GM19395 (cell line): ENCODE data around the gene MIOX.
"Not testable (repeated sequence)": the region's sequence is repeated elsewhere in the genome, so short reads cannot be mapped to it uniquely, and the experiment has no call there.

Experiments
- ATAC-seq: cut with Tn5 transposase; IDR thresholded peaks from one replicate; pipeline ENCODE4 v1.9.1; 2021; ENCODE audit warnings: mild to moderate bottlenecking, moderate library complexity; ENCODE audit not compliant: unreplicated experiment

Gene MIOX

DNA sequence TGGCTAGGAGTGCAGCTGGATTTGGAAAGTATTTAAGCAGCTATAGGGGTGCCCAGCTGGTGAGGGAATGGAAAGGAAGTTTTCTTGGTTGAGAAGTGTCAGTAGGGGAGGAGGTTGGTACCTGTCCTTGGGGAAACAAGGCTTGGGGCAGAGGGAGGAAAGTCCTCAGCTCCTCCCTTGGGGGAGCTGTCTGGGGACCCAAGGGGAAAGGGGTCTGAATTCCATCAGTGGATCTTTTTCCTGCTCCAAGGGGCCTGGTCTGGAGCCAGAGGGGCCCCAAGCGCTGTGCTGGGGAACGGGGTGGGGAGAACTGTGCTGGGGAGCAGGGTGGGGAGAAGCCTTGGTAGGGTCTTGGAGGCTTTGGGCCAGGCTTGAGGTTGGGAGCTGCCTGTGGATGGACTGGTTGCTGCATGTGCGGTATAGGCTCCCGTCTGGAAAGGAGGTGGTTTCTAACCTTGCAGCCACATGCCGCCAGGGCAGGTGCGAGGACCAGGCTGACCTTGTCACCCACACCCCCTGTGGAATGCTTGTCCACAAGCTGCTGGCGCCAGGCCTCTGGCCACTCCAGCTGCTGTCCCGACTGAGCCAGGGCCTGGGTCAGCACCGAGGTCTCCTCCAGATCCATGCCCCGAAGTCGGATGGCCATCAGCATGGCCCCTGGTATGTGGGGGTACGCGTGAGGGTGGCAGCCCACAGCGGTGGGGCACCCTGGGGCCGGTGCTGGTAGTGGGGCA lies 42.2 kb downstream of the MIOX start:
- ATAC-seq: no peak

DNA sequence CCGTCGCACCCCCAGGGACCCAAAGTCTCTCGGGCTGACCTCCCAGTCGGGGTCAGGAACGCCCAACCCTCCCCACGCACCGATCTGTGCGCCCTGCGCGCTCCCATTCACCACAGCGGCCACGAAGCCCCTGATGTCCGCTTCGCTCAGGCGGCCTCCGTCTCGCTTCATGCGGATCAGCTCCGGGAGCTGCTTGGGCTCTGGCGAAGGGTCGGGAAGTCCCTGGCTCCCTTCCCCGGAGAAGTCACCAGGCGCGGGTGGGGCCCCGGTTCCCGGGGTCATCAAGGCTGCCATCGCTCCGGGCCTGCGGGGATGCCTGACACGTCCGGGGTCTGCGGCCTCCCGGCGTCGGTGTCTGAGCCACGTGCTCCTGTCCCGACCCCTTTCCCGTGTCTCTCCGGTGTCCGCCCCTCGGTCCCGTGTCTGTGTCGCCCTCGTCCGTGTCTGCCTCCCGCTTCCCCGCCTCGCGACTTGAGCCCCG lies 42.8 kb downstream of the MIOX start:
- no peak for ATAC-seq

DNA sequence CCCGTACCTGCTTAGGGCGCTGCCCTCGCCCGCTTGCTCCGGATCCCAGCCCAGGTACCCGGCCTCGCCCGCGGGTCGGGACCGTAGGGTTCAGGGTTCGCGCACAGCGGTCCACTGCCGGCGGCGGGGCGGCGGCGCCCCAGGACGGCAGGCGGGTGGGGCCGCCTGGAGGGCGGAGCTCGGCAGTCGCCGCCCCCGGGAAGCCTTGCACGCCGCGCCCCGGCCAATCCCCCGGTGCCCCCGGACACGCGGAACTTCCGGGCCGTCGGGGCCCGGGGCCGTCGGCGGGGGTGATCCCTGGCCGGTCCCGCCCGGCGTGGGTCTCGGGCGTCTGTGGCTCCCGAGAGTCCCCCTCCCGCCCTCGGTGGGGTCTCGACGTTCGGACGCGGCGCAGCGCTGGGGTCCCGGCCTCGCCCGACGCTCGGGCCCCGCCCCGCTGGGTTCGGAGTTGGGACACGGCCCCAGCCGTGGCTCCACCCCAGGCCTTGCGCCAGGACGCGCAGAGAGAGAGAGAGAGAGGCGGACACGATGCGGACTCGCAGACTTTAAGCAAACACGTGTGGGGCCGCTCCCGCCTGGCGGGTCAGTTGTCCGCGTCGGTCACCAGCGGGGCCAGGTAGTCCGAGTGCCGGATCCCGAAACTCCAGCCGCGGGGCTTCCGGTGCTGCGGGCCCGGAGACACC lies 43.4 kb downstream of the MIOX start, which contains the start of gene TYMP:
TYMP (minus strand) TSS at position 116 of the 683 bp plus-strand sequence. CDS start 303 bp downstream, outside the sequence.
- ATAC-seq: no peak

DNA sequence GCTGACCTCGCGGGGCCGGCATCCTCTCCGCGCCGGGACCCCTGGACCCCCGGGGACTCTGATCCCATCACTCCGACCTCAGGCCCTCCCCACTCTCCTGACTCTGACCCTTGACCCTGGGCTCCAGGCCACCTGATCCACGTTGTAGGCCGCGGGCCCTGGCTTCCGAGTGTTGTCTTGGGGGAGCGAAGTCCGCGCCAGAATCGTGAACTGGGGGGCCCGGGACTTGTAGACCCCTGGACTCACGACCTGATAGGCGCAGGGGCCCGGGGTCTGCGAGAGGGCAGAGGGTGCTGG lies 43.9 kb downstream of the MIOX start:
- no peak for ATAC-seq

DNA sequence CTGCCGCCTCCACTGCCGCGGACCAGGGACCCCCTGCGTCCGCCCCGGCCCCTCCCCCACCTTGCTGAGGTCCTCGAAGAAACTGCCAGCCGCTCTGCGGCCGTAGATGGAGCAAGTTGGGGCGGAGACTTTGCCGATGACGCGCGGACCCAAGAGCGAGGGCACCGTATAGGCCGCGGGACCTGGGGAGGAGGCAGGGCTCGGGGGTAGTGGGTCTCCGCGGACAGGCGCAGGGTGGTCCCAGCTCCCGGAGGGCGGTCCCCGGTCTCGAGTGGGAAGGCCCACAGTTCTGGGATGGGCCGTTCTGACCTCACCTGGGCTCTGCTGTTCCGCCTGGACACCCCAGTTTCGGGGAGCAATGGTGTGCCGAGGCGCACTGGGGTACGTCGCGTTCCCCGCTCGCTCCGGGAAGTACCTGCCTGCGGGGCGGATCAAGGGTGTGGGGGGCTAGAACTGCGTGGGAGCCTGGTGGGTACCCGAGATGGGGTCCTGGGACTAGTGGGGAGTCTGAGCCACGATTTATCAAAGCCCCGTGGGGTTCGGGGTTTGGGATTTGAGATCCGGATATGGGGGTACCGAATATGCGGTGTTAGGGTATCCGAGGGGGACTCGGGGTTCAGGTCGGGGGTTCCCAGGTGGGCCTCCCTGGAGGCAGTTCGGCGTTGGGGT lies 44.4 kb downstream of the MIOX start:
- no peak for ATAC-seq

DNA sequence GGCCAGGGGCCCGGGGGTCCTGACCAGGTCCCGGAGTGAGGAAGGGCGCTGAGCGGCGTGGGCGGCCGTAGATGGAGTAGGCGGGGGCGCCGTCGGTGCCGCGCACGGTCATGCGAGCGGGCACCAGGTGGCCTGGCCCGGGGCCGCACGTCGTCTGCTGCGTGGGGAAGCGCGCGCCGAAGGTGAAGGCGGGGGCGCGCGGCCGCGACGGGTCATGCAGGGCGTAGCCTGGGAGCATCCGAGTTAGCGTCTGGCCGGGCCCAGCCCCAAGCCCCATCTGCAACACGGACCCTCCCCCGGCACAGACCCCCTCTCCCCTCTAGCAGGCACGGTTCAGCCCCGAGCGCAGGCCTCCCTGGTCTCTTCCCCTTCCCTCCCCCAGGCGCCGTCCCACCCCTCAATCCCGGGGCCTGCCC lies 44.9 kb downstream of the MIOX start:
- ATAC-seq: no peak

DNA sequence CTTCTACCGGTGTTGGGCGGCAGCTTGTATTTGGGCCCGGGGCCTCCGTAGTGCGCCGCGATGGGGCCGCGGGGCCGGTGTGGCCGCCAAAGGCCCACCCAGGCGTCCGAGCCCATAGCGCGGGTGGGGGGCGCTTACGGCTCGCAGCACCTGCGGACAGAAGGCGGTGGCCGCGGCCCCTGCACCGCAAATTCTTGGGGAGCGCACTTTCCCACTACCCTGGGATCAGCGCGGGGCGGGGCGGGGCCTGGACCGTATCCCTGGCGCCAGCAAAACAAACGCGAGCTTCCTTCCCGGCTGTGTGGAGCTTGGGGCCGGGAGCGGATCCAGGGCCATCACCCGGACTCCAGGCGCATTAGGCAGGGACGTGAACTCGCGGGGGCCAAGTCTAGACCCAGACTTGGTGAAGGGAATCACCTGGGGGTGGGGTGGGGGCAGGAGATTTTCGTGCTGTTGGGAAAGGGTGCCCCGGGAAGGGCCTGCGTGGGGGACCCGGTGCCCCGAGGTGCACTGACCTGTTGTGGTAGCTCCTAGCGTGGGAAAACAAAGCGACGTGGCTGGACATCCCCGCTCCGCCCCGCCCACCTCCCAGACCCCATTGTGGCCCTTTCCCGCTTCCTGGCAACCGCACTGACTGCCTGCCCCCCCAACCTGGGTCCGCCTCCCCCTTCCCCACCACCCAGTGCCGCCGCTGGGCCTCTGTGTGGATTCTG lies 45.5 kb downstream of the MIOX start:
- ATAC-seq: no peak

DNA sequence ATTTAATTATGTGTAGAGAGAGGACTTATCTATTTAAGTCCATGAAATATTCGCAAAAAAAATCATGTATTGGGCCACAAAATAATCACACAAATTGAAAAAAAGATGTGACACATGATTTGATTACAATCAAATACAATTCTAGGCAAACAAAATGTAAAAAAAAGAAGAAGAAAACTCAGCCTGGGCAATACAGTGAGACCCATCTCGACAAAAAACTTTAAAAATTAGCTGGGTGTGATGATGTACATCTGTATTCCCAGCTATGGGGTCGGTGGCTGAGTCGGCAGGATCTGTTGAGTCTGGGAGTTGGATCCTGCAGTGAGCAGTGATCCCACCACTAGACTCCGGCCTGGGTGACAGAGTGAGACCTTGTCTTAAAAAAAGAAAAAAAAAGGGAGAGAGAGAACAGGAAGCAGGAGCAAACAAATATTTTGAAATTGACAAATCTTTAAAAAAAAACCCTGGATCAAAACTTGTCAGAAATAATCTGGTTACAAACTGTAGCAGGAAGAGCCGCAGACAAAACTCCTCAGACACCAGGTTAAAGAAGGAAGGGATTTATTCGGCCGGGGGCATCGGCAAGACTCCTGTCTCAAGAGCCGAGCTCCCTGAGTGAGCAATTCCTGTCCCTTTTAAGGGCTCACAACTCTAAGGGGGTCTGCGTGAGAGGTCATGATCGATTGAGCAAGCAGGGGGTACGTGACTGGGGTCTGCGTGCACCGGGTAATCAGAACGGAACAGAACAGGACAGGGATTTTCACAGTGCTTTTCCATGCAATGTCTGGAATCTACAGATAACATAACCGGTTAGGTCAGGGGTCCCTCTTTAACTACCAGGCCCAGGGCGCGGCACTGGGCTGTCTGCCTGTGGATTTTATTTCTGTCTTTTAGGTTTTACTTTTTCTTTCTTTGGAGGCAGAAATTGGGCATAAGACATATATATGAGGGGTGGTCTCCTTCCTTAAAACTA lies 46.5 kb downstream of the MIOX start:
- no peak for ATAC-seq

DNA sequence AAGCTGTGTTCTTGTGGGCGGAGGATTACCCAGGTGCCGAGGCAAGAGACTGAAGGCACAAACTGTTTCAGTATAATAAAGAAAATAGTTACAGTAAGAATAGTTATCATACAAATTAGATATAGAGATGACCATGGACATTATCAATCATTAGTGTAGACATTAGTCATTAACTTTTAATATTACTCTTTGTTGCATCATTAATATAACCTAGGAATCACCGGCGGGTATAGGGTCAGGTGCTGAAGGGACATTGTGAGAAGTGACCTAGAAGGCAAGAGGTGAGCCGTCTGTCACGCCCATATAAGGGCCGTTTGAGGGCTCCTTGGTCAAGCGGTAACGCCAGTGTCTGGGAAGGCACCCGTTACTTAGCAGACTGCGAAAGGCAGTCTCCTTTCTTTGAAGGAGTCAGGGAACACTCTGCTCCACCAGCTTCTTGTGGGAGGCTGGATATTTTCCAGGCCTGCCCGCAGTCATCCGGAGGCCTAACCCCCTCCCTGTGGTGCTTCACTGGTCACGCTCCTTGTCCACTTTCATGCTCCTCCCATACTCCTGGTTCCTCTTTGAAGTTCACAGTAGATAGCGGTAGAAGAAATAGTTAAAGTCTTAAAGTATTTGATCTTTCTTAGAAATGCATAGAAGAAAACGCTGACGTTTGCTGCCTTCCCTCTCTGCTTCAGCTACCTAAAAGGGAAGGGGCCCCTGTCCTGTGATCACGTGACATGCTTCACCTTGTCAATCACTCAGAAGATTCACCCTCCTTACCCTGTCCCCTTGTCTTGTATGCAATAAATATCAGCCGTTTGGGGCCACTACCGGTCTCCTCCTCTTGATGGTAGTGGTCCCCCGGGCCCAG lies 47.4 kb downstream of the MIOX start:
- ATAC-seq: not testable (repeated sequence)

DNA sequence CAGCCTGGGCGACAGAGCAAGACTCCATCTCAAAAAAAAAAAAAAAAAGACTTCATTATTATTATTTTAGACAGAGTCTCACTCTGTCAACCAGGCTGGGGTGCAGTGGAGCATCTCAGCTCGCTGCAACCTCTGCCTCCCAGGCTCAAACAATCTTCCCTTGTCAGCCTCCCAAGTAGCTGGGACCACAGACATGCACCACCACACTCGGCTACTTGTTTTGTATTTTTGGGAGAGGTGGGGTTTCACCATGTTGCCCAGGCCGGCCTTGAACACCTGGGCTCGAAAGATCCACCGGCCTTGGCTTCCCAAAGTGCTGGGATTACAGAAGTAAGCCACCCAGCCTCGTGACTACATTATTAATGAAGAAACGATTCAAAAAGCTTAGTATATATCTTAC lies 48.5 kb downstream of the MIOX start:
- ATAC-seq: no peak

DNA sequence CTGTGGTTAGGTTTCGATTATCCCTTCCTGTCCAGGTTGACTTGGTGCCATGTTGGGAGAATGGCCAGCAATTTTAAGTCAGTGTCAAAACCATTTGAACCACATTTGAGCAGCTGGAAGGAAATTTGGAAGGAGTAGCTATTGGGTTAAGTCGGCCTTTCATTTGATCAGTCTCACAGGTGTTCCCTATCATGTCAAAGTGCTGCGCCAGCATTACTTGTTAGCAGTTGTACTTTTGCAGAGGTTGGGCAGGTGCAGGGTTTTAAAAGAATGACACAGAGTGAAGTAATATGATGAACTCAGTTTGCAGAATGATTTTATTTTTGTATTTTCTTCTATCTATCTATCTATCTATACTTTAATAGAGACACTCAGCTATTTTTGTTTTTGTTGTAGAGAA lies 49.6 kb downstream of the MIOX start:
- no peak for ATAC-seq

DNA sequence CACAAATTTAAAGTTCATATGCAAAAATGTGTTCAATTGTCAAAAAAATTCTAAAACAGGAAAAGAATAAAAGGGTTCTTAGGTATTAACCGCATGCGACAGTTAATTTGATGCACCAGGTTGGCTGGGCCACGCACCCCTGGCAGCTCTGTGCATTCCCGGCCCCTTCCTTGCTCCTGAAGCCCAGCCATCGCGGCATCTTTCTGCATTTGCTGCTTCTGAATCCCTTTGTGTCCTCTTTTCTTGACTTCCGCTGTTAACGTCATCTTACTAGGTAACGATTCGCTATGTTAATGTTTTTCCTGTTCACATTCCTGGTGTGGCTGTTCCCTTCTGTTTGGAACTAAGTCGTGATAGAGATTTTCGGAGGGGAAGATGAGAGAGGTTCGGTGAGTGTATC lies 51.1 kb downstream of the MIOX start:
- ATAC-seq: no peak
